Body of pancreas (tissue), 4 donors: ENCODE data around the gene DGKG.

Source experiments
- CTCF ChIP-seq, 7 experiments: fragments of 450-650 bp in 4 of 7; fragments of 200-600 bp in 3 of 7; sonication (generic) in 3 of 7; IDR thresholded peaks; one replicate each; pipeline ENCODE4 v1.5.1; 2016 to 2019; ENCODE audit warnings: antibody characterized with exemption in 7 of 7
- POLR2A ChIP-seq, 3 donors: fragments of 450-650 bp; IDR thresholded peaks; one replicate each; pipeline ENCODE4 v1.6.1; 2016; ENCODE audit warnings: antibody characterized with exemption in 3 of 3, mild to moderate bottlenecking in 2 of 3

- no peak for TF ChIP-seq CTCF (IDR thresholded peaks at IDR 0.05)
- TF ChIP-seq POLR2A (IDR thresholded peaks at IDR 0.05): no peak
Measured at GRCh38 chr3:186400662-186401061, 38.6 kb upstream of the DGKG start.
